Stimulated activated CD4-positive, alpha-beta T cell treated with anti-CD3 and anti-CD28 coated beads, Interleukin-4, amount 100 ng/mL, for 24 hours (primary cell): ENCODE data around the gene MOB3A.
"Not testable (repeated sequence)": the region's sequence is repeated elsewhere in the genome, so short reads cannot be mapped to it uniquely, and the experiment has no call there.

Source experiments
- DNase-seq: peaks from one replicate; pipeline ENCODE4 v3.0.0-alpha.2; 2020

Gene MOB3A

GRCh38 chr19:2103045-2103707, 7.0 kb upstream of the MOB3A start:
- no peak for DNase-seq

GRCh38 chr19:2101417-2102335, 5.5 kb upstream of the MOB3A start:
- DNase-seq, result no peak

- no peak for DNase-seq
Measured at GRCh38 chr19:2100719-2101061, 4.6 kb upstream of the MOB3A start.

GRCh38 chr19:2099937-2100718, 4.0 kb upstream of the MOB3A start:
- DNase-seq, result no peak

GRCh38 chr19:2099054-2099501, 3.0 kb upstream of the MOB3A start:
- no peak for DNase-seq

GRCh38 chr19:2097886-2098327, 1.8 kb upstream of the MOB3A start:
- no peak for DNase-seq

- DNase-seq, result peak; percentile 58
Measured at GRCh38 chr19:2097203-2097885, 1.2 kb upstream of the MOB3A start.

- peak; percentile 99 for DNase-seq
Measured at GRCh38 chr19:2096480-2097202, 515 bp upstream of the MOB3A start, which contains the start of gene IZUMO4. IZUMO4 (plus strand) TSS chr19:2096915; CDS start chr19:2096946, 31 bp downstream.

- not testable (repeated sequence) for DNase-seq
Measured at GRCh38 chr19:2091926-2092525, 4.1 kb downstream of the MOB3A start.

- DNase-seq, result no peak
Measured at GRCh38 chr19:2089727-2090053, 6.4 kb downstream of the MOB3A start.

GRCh38 chr19:2089001-2089711, 7.0 kb downstream of the MOB3A start:
- no peak for DNase-seq

GRCh38 chr19:2087621-2088100, 8.5 kb downstream of the MOB3A start:
- DNase-seq, result no peak

- peak; percentile 42 for DNase-seq
Measured at GRCh38 chr19:2086695-2087620, 9.2 kb downstream of the MOB3A start.

GRCh38 chr19:2084993-2085720, 11.0 kb downstream of the MOB3A start:
- peak; percentile 94 for DNase-seq

GRCh38 chr19:2083174-2083854, 12.8 kb downstream of the MOB3A start:
- peak; percentile 65 for DNase-seq

GRCh38 chr19:2081873-2082810, 14.0 kb downstream of the MOB3A start:
- peak; percentile 44 for DNase-seq
